NCI-H69 (cell line): ENCODE results near the gene MREG.
A peak's percentile ranks its signal among the peaks of the same experiment; 100 is the strongest.
"Not testable (repeated sequence)": the region's sequence is repeated elsewhere in the genome, so short reads cannot be mapped to it uniquely, and the experiment has no call there.

Source experiments
- DNase-seq: peaks from one replicate; lab custom pipeline; 2025; lab: John Stamatoyannopoulos, UW

MREG gene

GRCh38 chr2:215988556-215989207, 24.7 kb downstream of the MREG start:
- DNase-seq = not testable (repeated sequence)

- no peak for DNase-seq
These were observed 28.1 kb downstream of the MREG start for GRCh38 chr2:215985257-215985656.

GRCh38 chr2:215984661-215985060, 28.7 kb downstream of the MREG start:
- DNase-seq = no peak

GRCh38 chr2:215983581-215984351, 29.6 kb downstream of the MREG start:
- DNase-seq = no peak

- DNase-seq = peak; percentile 27
These were observed 30.9 kb downstream of the MREG start for GRCh38 chr2:215982465-215982875.

GRCh38 chr2:215981115-215981514, 32.2 kb downstream of the MREG start:
- no peak for DNase-seq

GRCh38 chr2:215979620-215980019, 33.7 kb downstream of the MREG start:
- no peak for DNase-seq

GRCh38 chr2:215974700-215975429, 38.5 kb downstream of the MREG start:
- DNase-seq = no peak

GRCh38 chr2:215973954-215974699, 39.2 kb downstream of the MREG start:
- peak; percentile 78 for DNase-seq

GRCh38 chr2:215973145-215973792, 40.1 kb downstream of the MREG start:
- DNase-seq = no peak

GRCh38 chr2:215971671-215972070, 41.7 kb downstream of the MREG start:
- DNase-seq = no peak

GRCh38 chr2:215970894-215971293, 42.5 kb downstream of the MREG start:
- DNase-seq = not testable (repeated sequence)

- no peak for DNase-seq
These were observed 42.9 kb downstream of the MREG start for GRCh38 chr2:215970425-215970824.

GRCh38 chr2:215969131-215969841, 44.1 kb downstream of the MREG start:
- DNase-seq = no peak

- DNase-seq = no peak
These were observed 44.9 kb downstream of the MREG start for GRCh38 chr2:215968499-215968898.

GRCh38 chr2:215967590-215968378, 45.6 kb downstream of the MREG start:
- no peak for DNase-seq

- peak; percentile 58 for DNase-seq
These were observed 46.4 kb downstream of the MREG start for GRCh38 chr2:215966951-215967350.

GRCh38 chr2:215966274-215966673, 47.1 kb downstream of the MREG start:
- no peak for DNase-seq

GRCh38 chr2:215965532-215966165, 47.7 kb downstream of the MREG start:
- peak; percentile 50 for DNase-seq

- DNase-seq = no peak
These were observed 51.4 kb downstream of the MREG start for GRCh38 chr2:215961981-215962380.
